Measurements from ENCODE around the gene GGA2. TPM values are rescaled to one million over a fixed set of nuclear protein-coding genes. Genes with fewer than 3 reads are reported as not detected.

Gene GGA2
- total RNA-seq, 3 donors from 2014 or later: 42.9 to 72.0 (median 61.9) TPM

DNA sequence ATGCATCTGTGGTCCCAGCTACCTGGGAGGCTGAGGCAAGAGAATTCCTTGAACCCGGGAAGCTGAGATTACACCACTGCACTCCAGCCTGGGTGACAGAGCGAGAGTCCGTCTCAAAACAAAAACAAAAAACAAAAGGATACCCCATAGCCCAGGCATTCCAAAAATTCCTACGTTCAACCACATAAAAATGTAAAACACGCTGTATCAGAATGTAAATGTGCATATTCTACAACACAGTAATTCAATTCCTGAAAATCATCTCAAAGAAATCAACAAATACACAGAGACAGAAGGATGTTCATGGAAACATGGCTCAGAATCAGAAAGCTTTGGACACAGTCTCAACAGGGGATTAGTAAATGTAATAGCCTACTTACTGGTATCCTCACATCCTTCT, 90.3 kb downstream of the GGA2 start:
- Histone ChIP-seq H3K27me3 (no peaks in the 10 kb centered on the region), H3K36me3 (no peaks in the 10 kb centered on the region), H3K27ac (no peak overlapping the region), H3K4me1 (peaks cover 9 to 10% of the 10 kb centered on the region in 2 donors), H3K9me3 (no peaks in the 10 kb centered on the region), H3K4me3 (no peak overlapping the region)
- intact Hi-C loops (cut with DNase I; ENCODE audit: low total_unique reads): loop anchor here (10.0 kb wide), 1 partner anchor 105 kb away; no protein-coding TSS in a partner anchor
- TF ChIP-seq, protein P1, sequence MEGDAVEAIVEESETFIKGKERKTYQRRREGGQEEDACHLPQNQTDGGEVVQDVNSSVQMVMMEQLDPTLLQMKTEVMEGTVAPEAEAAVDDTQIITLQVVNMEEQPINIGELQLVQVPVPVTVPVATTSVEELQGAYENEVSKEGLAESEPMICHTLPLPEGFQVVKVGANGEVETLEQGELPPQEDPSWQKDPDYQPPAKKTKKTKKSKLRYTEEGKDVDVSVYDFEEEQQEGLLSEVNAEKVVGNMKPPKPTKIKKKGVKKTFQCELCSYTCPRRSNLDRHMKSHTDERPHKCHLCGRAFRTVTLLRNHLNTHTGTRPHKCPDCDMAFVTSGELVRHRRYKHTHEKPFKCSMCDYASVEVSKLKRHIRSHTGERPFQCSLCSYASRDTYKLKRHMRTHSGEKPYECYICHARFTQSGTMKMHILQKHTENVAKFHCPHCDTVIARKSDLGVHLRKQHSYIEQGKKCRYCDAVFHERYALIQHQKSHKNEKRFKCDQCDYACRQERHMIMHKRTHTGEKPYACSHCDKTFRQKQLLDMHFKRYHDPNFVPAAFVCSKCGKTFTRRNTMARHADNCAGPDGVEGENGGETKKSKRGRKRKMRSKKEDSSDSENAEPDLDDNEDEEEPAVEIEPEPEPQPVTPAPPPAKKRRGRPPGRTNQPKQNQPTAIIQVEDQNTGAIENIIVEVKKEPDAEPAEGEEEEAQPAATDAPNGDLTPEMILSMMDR (IDR thresholded peaks at IDR 0.05): no peak
- TF ChIP-seq POLR2A (IDR thresholded peaks at IDR 0.05) (no peak), POLR2AphosphoS5 (IDR thresholded peaks at IDR 0.05) (no peak)
- no peak for DNase-seq (ENCODE audit: low spot score in 2 of 2)

DNA sequence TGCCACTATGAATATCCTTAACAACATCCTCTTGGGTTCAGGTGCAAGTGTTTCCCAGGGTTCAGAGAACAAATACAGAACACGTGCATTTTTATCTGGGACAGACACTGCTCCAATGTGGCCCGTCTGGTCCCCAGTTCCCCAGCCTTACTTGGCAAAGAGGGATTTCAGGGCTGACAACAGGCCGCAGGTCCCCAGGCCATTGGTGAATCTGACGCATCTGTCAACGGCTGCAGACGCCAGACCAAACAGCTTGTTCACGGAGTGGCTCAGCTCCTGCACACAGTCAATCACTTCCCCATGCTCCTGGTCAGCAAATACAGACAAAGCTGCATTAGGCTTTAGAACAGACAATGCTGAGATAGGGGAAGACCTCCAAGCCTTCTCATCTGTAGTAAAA, 93.5 kb downstream of the GGA2 start:
- intact Hi-C loops (cut with DNase I; ENCODE audit: low total_unique reads): loop anchor here (5.0 kb wide), 1 partner anchor 495 kb away; no protein-coding TSS in a partner anchor
- Histone ChIP-seq H3K36me3 (peaks cover 5% of the 10 kb centered on the region), H3K9me3 (no peaks in the 10 kb centered on the region), H3K27ac (no peak overlapping the region), H3K27me3 (no peaks in the 10 kb centered on the region), H3K4me3 (no peak overlapping the region), H3K4me1 (no peaks in the 10 kb centered on the region)
- TF ChIP-seq POLR2A (IDR thresholded peaks at IDR 0.05): no peak
- TF ChIP-seq POLR2AphosphoS5 (IDR thresholded peaks at IDR 0.05): no peak
- TF ChIP-seq, protein P1 (IDR thresholded peaks at IDR 0.05): no peak
- DNase-seq (ENCODE audit: low spot score in 2 of 2): no peak

DNA sequence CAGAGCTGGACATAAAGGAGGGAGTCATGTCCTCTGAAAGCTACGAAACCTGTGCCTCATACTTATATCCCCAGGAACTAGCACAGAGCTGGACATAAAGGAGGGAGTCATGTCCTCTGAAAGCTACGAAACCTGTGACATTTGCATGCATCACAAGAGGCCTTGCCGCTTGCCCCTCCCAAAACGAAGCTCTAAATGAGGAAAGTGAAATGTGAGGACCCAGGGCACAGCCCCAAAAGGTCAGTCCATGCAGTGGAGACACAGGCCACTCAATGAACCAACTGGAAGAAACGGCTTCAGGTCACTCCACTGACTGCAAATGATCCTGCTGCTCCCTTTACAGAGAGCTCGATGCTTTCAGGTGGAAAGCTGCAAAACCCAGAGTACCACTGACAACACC, 95.6 kb downstream of the GGA2 start:
- Histone ChIP-seq H3K36me3 (peaks cover 5% of the 10 kb centered on the region), H3K4me1 (no peaks in the 10 kb centered on the region), H3K9me3 (no peaks in the 10 kb centered on the region), H3K27ac (no peak overlapping the region), H3K4me3 (no peak overlapping the region), H3K27me3 (no peaks in the 10 kb centered on the region)
- TF ChIP-seq POLR2AphosphoS5 (IDR thresholded peaks at IDR 0.05) (no peak), POLR2A (IDR thresholded peaks at IDR 0.05) (no peak)
- TF ChIP-seq, protein P1 (IDR thresholded peaks at IDR 0.05): no peak
- no peak for DNase-seq (ENCODE audit: low spot score in 2 of 2)
- intact Hi-C loops (cut with DNase I; ENCODE audit: low total_unique reads): loop anchor here (5.0 kb wide), 1 partner anchor 492 kb away; no protein-coding TSS in a partner anchor

Other genes with a start within 250 kb of the GGA2 start
- 10 to 100 TPM in 2 of 3 donors, 1 to 10 TPM in 1; 3.0 to 18.0 (median 18.0) TPM for gene SCNN1B, start 208.2 kb downstream of the GGA2 start, total RNA-seq
- 10 to 100 TPM; 12.8 to 31.6 (median 29.2) TPM for gene COG7, start 57.3 kb downstream of the GGA2 start, total RNA-seq
- 10 to 100 TPM; 22.4 to 25.9 (median 25.0) TPM for gene EARS2, start 46.9 kb upstream of the GGA2 start, total RNA-seq
- 10 to 100 TPM; 59.0 to 90.6 (median 65.2) TPM for gene UBFD1, start 47.2 kb upstream of the GGA2 start, total RNA-seq
- gene NDUFAB1, start 85.8 kb upstream of the GGA2 start, total RNA-seq: 10 to 100 TPM; 59.4 to 75.1 (median 64.6) TPM
- 10 to 100 TPM; 10.4 to 18.6 (median 10.5) TPM for gene PALB2, start 130.8 kb upstream of the GGA2 start, total RNA-seq
- 10 to 100 TPM; 29.5 to 41.8 (median 41.3) TPM for gene DCTN5, start 131.0 kb upstream of the GGA2 start, total RNA-seq
- gene PLK1, start 168.4 kb upstream of the GGA2 start, total RNA-seq: 1 to 10 TPM in 2 of 3 donors, under 1 TPM in 1; 0.66 to 4.3 (median 1.3) TPM
- gene ERN2, start 202.7 kb upstream of the GGA2 start, total RNA-seq: under 1 TPM in 1 of 3 donors, not detected in 2; 0.33 TPM
- under 1 TPM in 2 of 3 donors, not detected in 1; 0.16 to 0.33 TPM for gene CHP2, start 244.5 kb upstream of the GGA2 start, total RNA-seq

Measured in breast epithelium (tissue), 4 donors.